K562 (cell line): ENCODE data around the gene WBP2NL. TPM values are rescaled to one million over a fixed set of nuclear protein-coding genes. Genes with fewer than 3 reads are reported as not detected.

Experiments used
- ATAC-seq: fragments of 200-7000 bp; cut with Tn5 transposase; 3 replicates; pipeline ENCODE4 v1.9.1; 2020; ENCODE audit warnings: moderate library complexity
- BruUV-seq: library from RNA; stranded (reverse); fragments of 400-500 nt; replicated peaks from 2 replicates; lab custom pipeline; 2021; lab: Mats Ljungman, UMichigan
- CTCF ChIA-PET: fragments of 300-600 bp; formaldehyde crosslinking; extraction: SDS; loops from one replicate; lab custom pipeline; 2021; ENCODE audit warnings: low intra/inter-chr PET ratio; lab: Yijun Ruan, JAX
- POLR2A ChIA-PET: fragments of 300-600, 350-650 bp; sonication (Branson Sonifier 250); formaldehyde crosslinking; extraction: SDS; loops from one replicate; lab custom pipeline; 2021; ENCODE audit warnings: antibody characterized with exemption, inconsistent platforms; lab: Yijun Ruan, JAX
- DNase-seq, 4 experiments: peaks; one replicate each; pipeline versions ENCODE4 v3.0.0 to v3.0.0-alpha.2; 2011 to 2018; ENCODE audit warnings: low spot score in 3 of 4, mixed read lengths in 3 of 4; ENCODE audit errors: extremely low read depth in 1 of 4
- FAIRE-seq: peaks from 2 replicates; lab custom pipeline; 2011; peaks lifted over from hg19 to GRCh38; lab: Jason Lieb, UNC
- H2AFZ ChIP-seq: 2 replicates; pipeline ENCODE4 v1.6.0; 2011; ENCODE audit warnings: low read depth, low read length, control low read depth, inconsistent platforms
- H3K27ac ChIP-seq: fragments of 200-600 bp; 3 replicates; pipeline ENCODE4 v1.8.0; 2011; ENCODE audit warnings: low read depth, mild to moderate bottlenecking, control low read depth, inconsistent platforms, low read length, moderate library complexity, mixed read lengths; ENCODE audit errors: extremely low read depth
- H3K27me3 ChIP-seq, 2 experiments: fragments of 300-600 bp in 1 of 2; 2 replicates in 1 of 2; 3 replicates in 1 of 2; pipeline versions ENCODE4 v1.6.0 to v1.8.0; 2011; ENCODE audit warnings: inconsistent platforms in 2 of 2, low read length in 2 of 2, mild to moderate bottlenecking in 1 of 2, mixed read lengths in 1 of 2, moderate library complexity in 1 of 2; ENCODE audit not compliant: control insufficient read depth in 2 of 2, insufficient read depth in 2 of 2
- H3K36me3 ChIP-seq: fragments of 300-600 bp; 3 replicates; pipeline ENCODE4 v1.8.0; 2011; ENCODE audit warnings: mild to moderate bottlenecking, low read length, inconsistent platforms; ENCODE audit not compliant: control insufficient read depth, insufficient read depth
- H3K4me1 ChIP-seq, 2 experiments: fragments of 200-600 bp in 1 of 2; replicated peaks in 1 of 2; 2 replicates in 1 of 2; 3 replicates in 1 of 2; pipeline versions ENCODE4 v1.5.1 to v1.8.0; 2011; ENCODE audit warnings: inconsistent platforms in 2 of 2, low read length in 2 of 2, mild to moderate bottlenecking in 1 of 2, mixed read lengths in 1 of 2, moderate library complexity in 1 of 2; ENCODE audit not compliant: control insufficient read depth in 2 of 2, insufficient read depth in 2 of 2
- H3K4me2 ChIP-seq: 2 replicates; pipeline ENCODE4 v1.6.1; 2011; ENCODE audit warnings: low read length, control low read depth, inconsistent platforms, mixed read lengths; ENCODE audit not compliant: insufficient read depth
- H3K4me3 ChIP-seq: fragments of 200-600 bp; sonication (generic), shearing (Covaris generic); 2 replicates; pipeline ENCODE4 v1.5.1; 2016; ENCODE audit warnings: control low read depth, inconsistent platforms
- H3K79me2 ChIP-seq: fragments of 200-600 bp; 3 replicates; pipeline ENCODE4 v1.8.0; 2011; ENCODE audit warnings: low read length, inconsistent platforms; ENCODE audit not compliant: control insufficient read depth, insufficient read depth
- H3K9ac ChIP-seq, 2 experiments: 2 replicates each; pipeline versions ENCODE4 v1.6.0 to v1.6.1; 2011; ENCODE audit warnings: low read depth in 2 of 2, low read length in 2 of 2, control low read depth in 1 of 2, inconsistent platforms in 1 of 2, mild to moderate bottlenecking in 1 of 2, mixed read lengths in 1 of 2; ENCODE audit not compliant: insufficient read depth in 1 of 2
- H3K9me1 ChIP-seq: one replicate; pipeline ENCODE4 v1.6.0; 2011; ENCODE audit warnings: inconsistent platforms, mild to moderate bottlenecking, low read length, moderate library complexity; ENCODE audit not compliant: control insufficient read depth, insufficient read depth
- H3K9me3 ChIP-seq: replicated peaks from 2 replicates; pipeline ENCODE4 v1.5.1; 2011; ENCODE audit warnings: low read depth, low read length, inconsistent platforms; ENCODE audit not compliant: control insufficient read depth, insufficient read depth
- H4K20me1 ChIP-seq: replicated peaks from 2 replicates; pipeline ENCODE4 v1.6.1; 2011; ENCODE audit warnings: low read length, inconsistent platforms, mixed read lengths; ENCODE audit not compliant: control insufficient read depth, insufficient read depth
- HDAC3 ChIP-seq: fragments of 450-650 bp; IDR thresholded peaks from 2 replicates; pipeline ENCODE4 v1.6.1; 2018; ENCODE audit warnings: borderline replicate concordance, mild to moderate bottlenecking, moderate library complexity; ENCODE audit not compliant: partially characterized antibody
- RBFOX2 ChIP-seq: fragments of 200-400 bp; formaldehyde crosslinking; IDR thresholded peaks from 2 replicates; pipeline ENCODE4 v1.6.1; 2017; ENCODE audit warnings: low read depth, mild to moderate bottlenecking, low read length, moderate library complexity
- WGBS: fragments of 100-300 bp; shearing (Covaris generic); methylation state at CpG from one replicate; pipeline ENCODE4 v1.1.6; 2016; ENCODE audit warnings: low coverage, mixed read lengths; ENCODE audit not compliant: insufficient coverage; ENCODE audit errors: missing lambda C conversion rate; 5-methylcytosine and 5-hydroxymethylcytosine counted together
- in situ Hi-C: fragments of 300-500 bp; cut with MboI; formaldehyde crosslinking; loops from 4 replicates; pipeline ENCODE4 v1.15.0; 2018; ENCODE audit warnings: inconsistent platforms, mixed read lengths
- intact Hi-C: fragments of 100-400 bp; cut with micrococcal nuclease; formaldehyde crosslinking; loops from 2 replicates; pipeline ENCODE4 v1.14.2; 2022
- polyA plus RNA-seq, 8 experiments: library from polyadenylated mRNA; depleted of rRNA in 4 of 8; stranded (reverse) in 5 of 8; unstranded in 3 of 8; fragments of >200 nt; fragmentation: Nextera tagmentation in 2 of 8; fragmentation: Illumina TruSeq in 1 of 8; extraction: Ambion mirVana in 2 of 8; extraction: Trizol in 1 of 8; gene quantifications; 2 replicates each; pipeline versions ENCODE4 v1.2.1 to v1.2.3, GENCODE V29; 2011 to 2014; ENCODE audit warnings: inconsistent platforms in 1 of 8, missing spikeins in 1 of 8
- small RNA-seq: library from RNA; depleted of rRNA; stranded (forward); fragments of <200 nt; gene quantifications from one replicate; pipeline ENCODE3, GENCODE V24; 2014
- total RNA-seq, 7 experiments: library from RNA; depleted of rRNA in 6 of 7; stranded (reverse); fragments of >200 nt in 6 of 7; fragmentation: Illumina TruSeq in 2 of 7; extraction: Trizol in 2 of 7; gene quantifications; 2 replicates each; pipeline versions ENCODE4 v1.2.1 to v1.2.3, GENCODE V29; 2011 to 2021; ENCODE audit warnings: low replicate concordance in 1 of 7

WBP2NL gene
- total and polyA plus RNA-seq, 9 of the 15 experiments (the other 6 are each of a cell fraction or from before 2014, with no cell fraction given): not detected

DNA sequence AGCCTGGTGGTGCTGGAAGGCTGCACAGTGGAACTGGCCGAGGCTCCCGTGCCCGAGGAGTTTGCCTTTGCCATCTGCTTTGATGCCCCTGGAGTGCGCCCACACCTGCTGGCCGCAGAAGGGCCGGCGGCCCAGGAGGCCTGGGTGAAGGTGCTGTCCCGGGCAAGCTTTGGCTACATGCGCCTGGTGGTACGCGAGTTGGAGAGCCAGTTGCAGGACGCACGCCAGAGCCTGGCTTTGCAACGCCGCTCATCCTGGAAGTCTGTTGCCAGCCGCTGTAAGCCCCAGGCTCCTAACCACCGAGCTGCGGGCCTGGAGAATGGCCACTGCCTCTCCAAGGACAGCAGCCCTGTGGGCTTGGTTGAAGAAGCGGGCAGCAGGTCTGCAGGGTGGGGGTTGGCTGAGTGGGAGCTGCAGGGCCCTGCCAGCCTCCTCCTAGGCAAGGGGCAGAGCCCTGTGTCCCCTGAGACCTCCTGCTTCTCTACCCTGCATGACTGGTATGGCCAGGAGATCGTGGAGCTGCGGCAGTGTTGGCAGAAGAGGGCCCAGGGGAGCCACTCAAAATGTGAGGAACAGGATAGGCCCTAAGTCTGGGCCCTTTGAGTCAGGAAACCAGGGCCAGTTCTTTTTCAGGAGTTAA lies 79.0 kb downstream of the WBP2NL start:
- H3K27me3 ChIP-seq: no peaks in the 10 kb centered on the region
- ChIA-PET POLR2A (interaction anchor here (2.0 to 3.8 kb wide), 2 partner anchors 8 to 13 kb away, joined by 5 to 43 read pairs; partner anchors contain the start of gene NDUFA6), CTCF (no interaction called here)
- H4K20me1 ChIP-seq: no peaks in the 10 kb centered on the region
- no peak overlapping the region for H3K9ac ChIP-seq
- no peaks in the 10 kb centered on the region for H3K9me3 ChIP-seq
- peaks cover 15% of the 10 kb centered on the region for H3K79me2 ChIP-seq
- no TSS peak for BruUV-seq
- peaks cover 11 to 30% of the 10 kb centered on the region in 2 experiments for H3K4me1 ChIP-seq
- H2AFZ ChIP-seq: peak overlapping the region; percentile 96; the same call in 1 of the 2 replicates
- WGBS: 88% methylated on average over 6 of the region's 21 CpGs
- no peaks in the 10 kb centered on the region for H3K9me1 ChIP-seq
- H3K36me3 ChIP-seq: peaks cover 8% of the 10 kb centered on the region; the same call in 2 of the 3 replicates
- no peak for DNase-seq
- intact Hi-C loops: loop anchor here (10.0 kb wide), 1 partner anchor 113 kb away; the partner anchor contains the start of gene SEPTIN3
- H3K4me3 ChIP-seq: no peak overlapping the region
- no peak for TF ChIP-seq HDAC3
- TF ChIP-seq RBFOX2: 0 out of 2 replicates have a peak, but pooled peaks have one; percentile 15
- no peak for FAIRE-seq
- in situ Hi-C loops: no loop called here
- H3K4me2 ChIP-seq: no peak overlapping the region
- ATAC-seq: no peak
- H3K27ac ChIP-seq: no peak overlapping the region

Small RNAs within 50 kb of the gene (small RNA-seq; reads per million reads assigned to genes)
- gene SNORD13P1: not detected

Other genes with a start within 250 kb of the WBP2NL start
Only the 7 nearest of the 11 such genes appear.
- 1.1 and 1.4 TPM in 2 replicates for gene SHISA8, start 83.7 kb upstream of the WBP2NL start, total RNA-seq (2014; rRNA removed)
- gene SHISA8, start 83.7 kb upstream of the WBP2NL start, total RNA-seq (2014; rRNA removed; fragmentation: Illumina TruSeq; extraction: Trizol): not detected in 2 replicates
- gene SHISA8, start 83.7 kb upstream of the WBP2NL start, total RNA-seq (2015; rRNA removed; fragmentation: Illumina TruSeq; extraction: Trizol): not detected in 2 replicates
- gene SHISA8, start 83.7 kb upstream of the WBP2NL start, total RNA-seq (2021): 2.2 TPM in 2 replicates
- gene SHISA8, start 83.7 kb upstream of the WBP2NL start, polyA plus RNA-seq (2011; rRNA removed): 0.08 and 0.15 TPM in 2 replicates
- gene SHISA8, start 83.7 kb upstream of the WBP2NL start, polyA plus RNA-seq (2014; fragmentation: Illumina TruSeq; extraction: Trizol): not detected in 2 replicates
- gene SHISA8, start 83.7 kb upstream of the WBP2NL start, polyA plus RNA-seq (2014; fragmentation: Nextera tagmentation; extraction: Ambion mirVana): under 1 TPM in 1 of 2 experiments, not detected in 1; 0.07 TPM
- gene SHISA8, start 83.7 kb upstream of the WBP2NL start, polyA plus RNA-seq (2014; rRNA removed): 0.50 and 3.3 TPM in 2 replicates
- gene TNFRSF13C, start 72.0 kb upstream of the WBP2NL start, total RNA-seq (2014; rRNA removed): 0.50 and 0.69 TPM in 2 replicates
- gene TNFRSF13C, start 72.0 kb upstream of the WBP2NL start, total RNA-seq (2014; rRNA removed; fragmentation: Illumina TruSeq; extraction: Trizol): 0.44 and 0.48 TPM in 2 replicates
- gene TNFRSF13C, start 72.0 kb upstream of the WBP2NL start, total RNA-seq (2015; rRNA removed; fragmentation: Illumina TruSeq; extraction: Trizol): 0.30 and 0.47 TPM in 2 replicates
- 1.5 and 1.9 TPM in 2 replicates for gene TNFRSF13C, start 72.0 kb upstream of the WBP2NL start, total RNA-seq (2021)
- gene TNFRSF13C, start 72.0 kb upstream of the WBP2NL start, polyA plus RNA-seq (2011; rRNA removed): 0.53 and 1.3 TPM in 2 replicates
- gene TNFRSF13C, start 72.0 kb upstream of the WBP2NL start, polyA plus RNA-seq (2014; fragmentation: Illumina TruSeq; extraction: Trizol): 0.59 and 0.66 TPM in 2 replicates
- under 1 TPM; 0.08 to 0.13 TPM for gene TNFRSF13C, start 72.0 kb upstream of the WBP2NL start, polyA plus RNA-seq (2014; fragmentation: Nextera tagmentation; extraction: Ambion mirVana)
- gene TNFRSF13C, start 72.0 kb upstream of the WBP2NL start, polyA plus RNA-seq (2014; rRNA removed): 1.1 and 1.3 TPM in 2 replicates
- gene CENPM, start 51.6 kb upstream of the WBP2NL start, total RNA-seq (2014; rRNA removed): 67.7 and 77.1 TPM in 2 replicates
- gene CENPM, start 51.6 kb upstream of the WBP2NL start, total RNA-seq (2014; rRNA removed; fragmentation: Illumina TruSeq; extraction: Trizol): 9.9 and 11.3 TPM in 2 replicates
- 32.3 and 33.8 TPM in 2 replicates for gene CENPM, start 51.6 kb upstream of the WBP2NL start, total RNA-seq (2015; rRNA removed; fragmentation: Illumina TruSeq; extraction: Trizol)
- 36.2 and 37.4 TPM in 2 replicates for gene CENPM, start 51.6 kb upstream of the WBP2NL start, total RNA-seq (2021)
- gene CENPM, start 51.6 kb upstream of the WBP2NL start, polyA plus RNA-seq (2011; rRNA removed): 18.8 and 25.3 TPM in 2 replicates
- 23.6 and 41.3 TPM in 2 replicates for gene CENPM, start 51.6 kb upstream of the WBP2NL start, polyA plus RNA-seq (2014; fragmentation: Illumina TruSeq; extraction: Trizol)
- gene CENPM, start 51.6 kb upstream of the WBP2NL start, polyA plus RNA-seq (2014; fragmentation: Nextera tagmentation; extraction: Ambion mirVana): 10 to 100 TPM; 19.3 to 36.7 TPM
- 49.6 and 53.0 TPM in 2 replicates for gene CENPM, start 51.6 kb upstream of the WBP2NL start, polyA plus RNA-seq (2014; rRNA removed)
- gene SEPTIN3, start 29.3 kb upstream of the WBP2NL start, total RNA-seq (2014; rRNA removed): not detected in 2 replicates
- not detected in 2 replicates for gene SEPTIN3, start 29.3 kb upstream of the WBP2NL start, total RNA-seq (2014; rRNA removed; fragmentation: Illumina TruSeq; extraction: Trizol)
- gene SEPTIN3, start 29.3 kb upstream of the WBP2NL start, total RNA-seq (2015; rRNA removed; fragmentation: Illumina TruSeq; extraction: Trizol): not detected in 2 replicates
- not detected in 2 replicates for gene SEPTIN3, start 29.3 kb upstream of the WBP2NL start, total RNA-seq (2021)
- gene SEPTIN3, start 29.3 kb upstream of the WBP2NL start, polyA plus RNA-seq (2011; rRNA removed): 0.06 and 0.08 TPM in 2 replicates
- not detected in 2 replicates for gene SEPTIN3, start 29.3 kb upstream of the WBP2NL start, polyA plus RNA-seq (2014; fragmentation: Illumina TruSeq; extraction: Trizol)
- not detected for gene SEPTIN3, start 29.3 kb upstream of the WBP2NL start, polyA plus RNA-seq (2014; fragmentation: Nextera tagmentation; extraction: Ambion mirVana)
- gene SEPTIN3, start 29.3 kb upstream of the WBP2NL start, polyA plus RNA-seq (2014; rRNA removed): not detected in 2 replicates
- 19.5 and 20.6 TPM in 2 replicates for gene NAGA, start 72.0 kb downstream of the WBP2NL start, total RNA-seq (2014; rRNA removed)
- 9.9 and 11.5 TPM in 2 replicates for gene NAGA, start 72.0 kb downstream of the WBP2NL start, total RNA-seq (2014; rRNA removed; fragmentation: Illumina TruSeq; extraction: Trizol)
- gene NAGA, start 72.0 kb downstream of the WBP2NL start, total RNA-seq (2015; rRNA removed; fragmentation: Illumina TruSeq; extraction: Trizol): 15.9 and 16.1 TPM in 2 replicates
- 20.0 and 20.4 TPM in 2 replicates for gene NAGA, start 72.0 kb downstream of the WBP2NL start, total RNA-seq (2021)
- gene NAGA, start 72.0 kb downstream of the WBP2NL start, polyA plus RNA-seq (2011; rRNA removed): 18.1 and 19.7 TPM in 2 replicates
- 20.6 and 22.1 TPM in 2 replicates for gene NAGA, start 72.0 kb downstream of the WBP2NL start, polyA plus RNA-seq (2014; fragmentation: Illumina TruSeq; extraction: Trizol)
- gene NAGA, start 72.0 kb downstream of the WBP2NL start, polyA plus RNA-seq (2014; fragmentation: Nextera tagmentation; extraction: Ambion mirVana): 1 to 10 TPM; 6.5 to 7.0 TPM
- gene NAGA, start 72.0 kb downstream of the WBP2NL start, polyA plus RNA-seq (2014; rRNA removed): 17.4 and 18.7 TPM in 2 replicates
- not detected in 2 replicates for gene PHETA2, start 75.5 kb downstream of the WBP2NL start, total RNA-seq (2014; rRNA removed)
- gene PHETA2, start 75.5 kb downstream of the WBP2NL start, total RNA-seq (2014; rRNA removed; fragmentation: Illumina TruSeq; extraction: Trizol): 0.06 TPM in 1 of 2 replicates, not detected in the other
- gene PHETA2, start 75.5 kb downstream of the WBP2NL start, total RNA-seq (2015; rRNA removed; fragmentation: Illumina TruSeq; extraction: Trizol): 0.07 and 0.08 TPM in 2 replicates
- 0.18 and 0.22 TPM in 2 replicates for gene PHETA2, start 75.5 kb downstream of the WBP2NL start, total RNA-seq (2021)
- gene PHETA2, start 75.5 kb downstream of the WBP2NL start, polyA plus RNA-seq (2011; rRNA removed): 0.08 and 0.14 TPM in 2 replicates
- 0.08 TPM in 1 of 2 replicates, not detected in the other for gene PHETA2, start 75.5 kb downstream of the WBP2NL start, polyA plus RNA-seq (2014; fragmentation: Illumina TruSeq; extraction: Trizol)
- not detected for gene PHETA2, start 75.5 kb downstream of the WBP2NL start, polyA plus RNA-seq (2014; fragmentation: Nextera tagmentation; extraction: Ambion mirVana)
- gene PHETA2, start 75.5 kb downstream of the WBP2NL start, polyA plus RNA-seq (2014; rRNA removed): 0.07 and 0.31 TPM in 2 replicates
- gene SMDT1, start 80.9 kb downstream of the WBP2NL start, total RNA-seq (2014; rRNA removed): 7.9 and 19.3 TPM in 2 replicates
- 14.0 and 14.3 TPM in 2 replicates for gene SMDT1, start 80.9 kb downstream of the WBP2NL start, total RNA-seq (2014; rRNA removed; fragmentation: Illumina TruSeq; extraction: Trizol)
- 9.8 and 12.9 TPM in 2 replicates for gene SMDT1, start 80.9 kb downstream of the WBP2NL start, total RNA-seq (2015; rRNA removed; fragmentation: Illumina TruSeq; extraction: Trizol)
- 65.2 and 68.7 TPM in 2 replicates for gene SMDT1, start 80.9 kb downstream of the WBP2NL start, total RNA-seq (2021)
- gene SMDT1, start 80.9 kb downstream of the WBP2NL start, polyA plus RNA-seq (2011; rRNA removed): 23.2 and 28.7 TPM in 2 replicates
- gene SMDT1, start 80.9 kb downstream of the WBP2NL start, polyA plus RNA-seq (2014; fragmentation: Illumina TruSeq; extraction: Trizol): 13.5 and 26.6 TPM in 2 replicates
- gene SMDT1, start 80.9 kb downstream of the WBP2NL start, polyA plus RNA-seq (2014; fragmentation: Nextera tagmentation; extraction: Ambion mirVana): 10 to 100 TPM; 11.7 to 20.3 TPM
- 33.6 and 38.0 TPM in 2 replicates for gene SMDT1, start 80.9 kb downstream of the WBP2NL start, polyA plus RNA-seq (2014; rRNA removed)